ENCODE data around the gene RHOU. TPM values are rescaled to one million over a fixed set of nuclear protein-coding genes. Genes with fewer than 3 reads are reported as not detected.

Gene RHOU
- total RNA-seq: 28.2 TPM

DNA sequence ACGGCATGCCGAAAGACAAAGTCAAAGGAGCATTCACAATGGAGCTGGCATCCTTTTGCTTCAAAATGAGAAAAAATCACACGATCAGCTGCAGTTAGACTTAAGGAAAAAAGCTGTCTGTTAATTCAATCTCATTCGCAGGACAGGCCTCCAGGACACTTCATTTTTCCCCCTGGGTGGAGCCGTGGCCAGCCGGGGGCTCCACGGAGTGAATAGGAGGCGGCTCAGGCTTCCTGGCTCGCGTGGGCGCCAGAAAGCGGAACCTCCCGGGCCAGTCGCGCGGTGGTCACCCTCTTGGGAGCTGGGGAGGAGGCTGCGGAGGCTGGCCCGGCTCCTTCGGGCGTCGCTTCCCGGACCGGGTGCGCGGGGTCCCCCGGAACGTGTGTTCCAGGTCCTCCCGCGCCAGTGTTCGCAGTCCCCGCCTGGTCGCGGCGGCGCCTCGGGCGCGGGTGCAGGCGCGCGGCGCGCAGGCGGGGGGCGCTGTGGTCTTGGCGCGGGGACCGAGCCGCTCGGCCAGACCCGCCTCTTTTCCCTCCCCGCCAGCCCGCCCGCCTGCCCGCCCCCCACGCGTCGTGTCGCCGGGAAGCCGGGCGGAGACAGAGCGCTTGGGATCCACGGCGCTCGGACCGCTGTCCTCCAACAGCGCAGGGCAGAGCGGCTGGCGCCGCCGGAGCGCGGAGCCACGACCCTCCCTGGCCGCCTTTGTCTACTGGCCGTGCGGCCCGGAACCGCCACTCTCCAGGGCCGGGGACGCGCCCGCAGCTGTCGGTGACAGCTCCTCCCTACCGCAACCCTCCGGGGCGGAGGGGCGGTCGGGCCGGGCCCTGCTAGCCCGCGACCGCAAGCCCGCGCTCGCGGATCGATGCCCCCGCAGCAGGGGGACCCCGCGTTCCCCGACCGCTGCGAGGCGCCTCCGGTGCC, at the start of gene RHOU:
Gene RHOU (plus strand): TSS at position 599 of the 921 bp plus-strand sequence. CDS start 264 bp downstream, at position 863.

Other genes starting within 250 kb of the RHOU start
- 43.2 TPM for gene RNF187, start 248.1 kb upstream of the RHOU start, total RNA-seq